Calu3 (cell line): Measurements from ENCODE around the gene EPS8L2. TPM values are rescaled to one million over a fixed set of nuclear protein-coding genes. Genes with fewer than 3 reads are reported as not detected.

Experiments
- BruUV-seq: library from RNA; stranded (reverse); fragments of 400-500 nt; replicated peaks from 2 replicates; lab custom pipeline; 2021; lab: Mats Ljungman, UMichigan
- CTCF ChIA-PET: fragments of 300-600 bp; sonication (Branson Sonifier 250); formaldehyde crosslinking; loops from one replicate; lab custom pipeline; 2022; ENCODE audit warnings: antibody characterized with exemption; lab: Charles Lee
- DNase-seq: peaks from one replicate; pipeline ENCODE4 v3.0.0; 2022
- H3K27ac Mint-ChIP-seq: one replicate; pipeline ENCODE4 v1.8.0; 2022; ENCODE audit warnings: mixed read lengths; ENCODE audit not compliant: unreplicated experiment
- H3K27me3 Mint-ChIP-seq: one replicate; pipeline ENCODE4 v1.8.0; 2022; ENCODE audit warnings: mixed read lengths; ENCODE audit not compliant: unreplicated experiment
- H3K36me3 Mint-ChIP-seq: one replicate; pipeline ENCODE4 v1.8.0; 2022; ENCODE audit warnings: mild to moderate bottlenecking, moderate library complexity, mixed read lengths; ENCODE audit not compliant: insufficient read depth, unreplicated experiment
- H3K4me1 Mint-ChIP-seq: one replicate; pipeline ENCODE4 v1.8.0; 2022; ENCODE audit warnings: mild to moderate bottlenecking, low read depth, mixed read lengths; ENCODE audit not compliant: unreplicated experiment
- H3K4me3 Mint-ChIP-seq: one replicate; pipeline ENCODE4 v1.8.0; 2022; ENCODE audit warnings: mild to moderate bottlenecking, low read depth, moderate library complexity, mixed read lengths; ENCODE audit not compliant: unreplicated experiment
- H3K9me3 Mint-ChIP-seq: one replicate; pipeline ENCODE4 v1.8.0; 2022; ENCODE audit warnings: low read depth, mixed read lengths; ENCODE audit not compliant: unreplicated experiment
- CTCF ChIP-seq: fragments of 200-600 bp; IDR thresholded peaks from one replicate; pipeline ENCODE4 v1.8.0; 2022; ENCODE audit warnings: antibody characterized with exemption; ENCODE audit not compliant: unreplicated experiment
- intact Hi-C: fragments of 100-400 bp; cut with micrococcal nuclease; formaldehyde crosslinking; loops from one replicate; pipeline ENCODE4 v1.10.0; 2022; ENCODE audit not compliant: unreplicated experiment
- total RNA-seq: library from RNA; stranded (reverse); gene quantifications from 2 replicates; pipeline ENCODE4 v1.2.3, GENCODE V29; 2022

Gene EPS8L2
- total RNA-seq, 1 experiment from 2014 or later = 212 TPM

- DNase-seq = no peak
- BruUV-seq = no TSS peak
- H3K27me3 Mint-ChIP-seq = no peaks in the 10 kb centered on the region
- no peaks in the 10 kb centered on the region for H3K9me3 Mint-ChIP-seq
- no peaks in the 10 kb centered on the region for H3K4me1 Mint-ChIP-seq
- no peak overlapping the region for H3K4me3 Mint-ChIP-seq
- no peak for TF ChIP-seq CTCF
- H3K27ac Mint-ChIP-seq = no peak overlapping the region
- intact Hi-C loops = no loop called here
- CTCF ChIA-PET = no interaction called here
- H3K36me3 Mint-ChIP-seq = peaks cover 24% of the 10 kb centered on the region
These were observed 40.8 kb upstream of the EPS8L2 start for GRCh38 chr11:665062-665703.

GRCh38 chr11:665704-666281, 40.2 kb upstream of the EPS8L2 start:
- Mint-ChIP-seq H3K27ac (no peak overlapping the region), H3K27me3 (no peaks in the 10 kb centered on the region), H3K36me3 (peaks cover 24% of the 10 kb centered on the region), H3K4me3 (no peak overlapping the region), H3K4me1 (no peaks in the 10 kb centered on the region), H3K9me3 (no peaks in the 10 kb centered on the region)
- intact Hi-C loops = no loop called here
- DNase-seq = no peak
- no TSS peak for BruUV-seq
- TF ChIP-seq CTCF = no peak
- CTCF ChIA-PET = no interaction called here

GRCh38 chr11:673866-674265, 32.2 kb upstream of the EPS8L2 start:
- no peak for TF ChIP-seq CTCF
- Mint-ChIP-seq H3K27me3 (no peaks in the 10 kb centered on the region), H3K4me1 (no peaks in the 10 kb centered on the region), H3K27ac (no peak overlapping the region), H3K4me3 (no peak overlapping the region), H3K9me3 (no peaks in the 10 kb centered on the region), H3K36me3 (peaks cover 46% of the 10 kb centered on the region)
- intact Hi-C loops = no loop called here
- no TSS peak for BruUV-seq
- no peak for DNase-seq
- CTCF ChIA-PET = no interaction called here

GRCh38 chr11:674406-674805, 31.6 kb upstream of the EPS8L2 start:
- Mint-ChIP-seq H3K9me3 (no peaks in the 10 kb centered on the region), H3K4me1 (no peaks in the 10 kb centered on the region), H3K27ac (no peak overlapping the region), H3K27me3 (no peaks in the 10 kb centered on the region), H3K36me3 (peaks cover 52% of the 10 kb centered on the region), H3K4me3 (no peak overlapping the region)
- DNase-seq = no peak
- BruUV-seq = no TSS peak
- intact Hi-C loops = no loop called here
- CTCF ChIA-PET = no interaction called here
- TF ChIP-seq CTCF = no peak
